HT1080 (cell line): ENCODE data around the gene NEU2. TPM values are rescaled to one million over a fixed set of nuclear protein-coding genes. Genes with fewer than 3 reads are reported as not detected.
"Not testable (repeated sequence)": the region's sequence is repeated elsewhere in the genome, so short reads cannot be mapped to it uniquely, and the experiment has no call there.

Source experiments
- DNase-seq: peaks from one replicate; pipeline ENCODE4 v3.0.0-alpha.2; 2015; ENCODE audit warnings: low read depth
- total RNA-seq: library from RNA; depleted of rRNA; stranded (reverse); fragments of >200 nt; shearing (Covaris generic); gene quantifications from 2 replicates; pipeline ENCODE4 v1.2.3, GENCODE V29; 2014

NEU2 gene
- total RNA-seq, 1 experiment from 2014 or later: 0.24 TPM

- no peak for DNase-seq
These were observed 1.8 kb downstream of the NEU2 start for GRCh38 chr2:233034091-233034882.

GRCh38 chr2:233035426-233036161 lies 3.1 kb downstream of the NEU2 start:
- DNase-seq: no peak

DNA sequence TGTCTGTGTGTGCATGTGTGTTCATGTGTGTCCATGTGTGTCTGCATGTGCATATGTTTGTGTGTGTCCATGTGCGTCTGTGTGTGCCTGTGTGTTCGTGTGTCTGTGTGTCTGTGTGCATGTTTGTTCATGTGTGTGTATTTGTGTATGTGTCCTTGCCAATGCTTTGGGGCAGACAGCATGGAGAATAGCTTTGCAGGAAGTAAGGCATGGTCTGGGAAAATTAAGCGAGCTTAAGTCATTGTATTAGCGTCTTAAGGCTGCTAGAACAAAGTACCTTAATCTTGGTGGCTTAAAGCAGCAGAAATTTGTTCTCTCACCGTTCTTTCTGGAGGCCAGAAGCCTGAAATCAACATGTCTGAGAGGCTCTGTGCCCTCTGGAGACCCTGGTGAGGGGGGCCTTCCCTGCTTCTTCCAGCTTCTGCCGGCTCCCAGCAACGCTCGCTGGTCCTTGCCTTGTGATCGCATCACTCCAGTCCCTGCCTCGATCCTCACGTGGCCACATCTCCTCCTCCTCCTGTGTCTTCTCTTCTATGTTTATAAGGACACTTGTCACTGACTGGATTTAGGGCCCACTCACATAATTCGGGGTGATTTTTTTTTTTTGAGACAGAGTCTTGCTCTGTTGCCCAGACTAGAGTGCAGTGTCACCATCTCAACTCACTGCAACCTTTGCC lies 3.8 kb downstream of the NEU2 start:
- no peak for DNase-seq

- peak; percentile 45 for DNase-seq
These were observed 4.6 kb downstream of the NEU2 start for GRCh38 chr2:233037078-233037477.

- DNase-seq: no peak
These were observed 6.9 kb downstream of the NEU2 start for GRCh38 chr2:233039212-233039845.

GRCh38 chr2:233039846-233040530 lies 7.5 kb downstream of the NEU2 start:
- DNase-seq: no peak

DNA sequence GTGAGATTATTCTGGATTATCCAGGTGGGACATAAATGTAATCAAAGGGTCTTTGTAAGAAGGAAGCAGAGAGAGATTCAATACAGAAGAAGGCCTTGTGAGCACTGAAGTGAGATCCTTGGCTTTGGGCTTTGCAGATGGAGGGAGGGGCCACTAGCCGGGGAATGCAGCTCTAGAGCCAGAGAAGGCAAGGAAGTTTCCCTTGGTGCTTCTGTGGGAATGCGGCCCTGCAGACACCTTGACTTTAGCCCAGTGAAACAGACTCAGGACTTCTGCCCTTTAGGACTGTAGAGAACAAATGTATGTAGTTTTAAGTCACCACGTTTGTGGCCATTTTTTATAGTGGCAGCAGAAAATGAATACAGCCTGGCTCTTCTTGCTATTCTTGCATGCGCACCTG lies 8.1 kb downstream of the NEU2 start:
- no peak for DNase-seq

DNA sequence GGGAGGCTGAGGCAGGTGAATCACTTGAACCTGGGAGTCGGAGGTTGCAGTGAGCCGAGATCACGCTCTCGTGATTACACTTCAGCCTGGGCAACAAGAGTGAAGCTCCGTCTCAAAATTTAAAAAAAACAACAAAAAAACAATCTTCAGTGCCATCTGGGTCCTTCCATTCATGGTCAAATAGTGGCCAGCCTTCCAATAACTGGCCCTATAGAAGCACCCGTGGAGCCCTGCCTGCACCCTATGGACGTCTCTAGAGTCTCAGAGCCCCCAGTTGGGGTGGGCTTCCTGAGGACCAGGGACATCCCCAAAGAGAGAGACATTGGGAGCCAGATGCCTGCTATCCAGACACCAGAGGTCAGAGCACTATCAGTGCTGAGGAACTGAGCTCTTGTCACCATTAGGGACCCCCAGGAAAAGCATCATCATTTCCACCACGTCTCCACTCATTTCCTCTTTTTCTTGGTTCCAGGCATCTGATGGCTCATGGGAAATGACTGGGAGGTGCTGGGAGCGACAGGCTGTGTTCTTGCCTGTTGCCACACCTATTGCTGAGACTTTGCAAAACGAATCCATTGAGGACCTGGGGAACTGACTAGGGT lies 9.4 kb downstream of the NEU2 start:
- no peak for DNase-seq

GRCh38 chr2:233042549-233042948 lies 10.1 kb downstream of the NEU2 start:
- DNase-seq: no peak

DNA sequence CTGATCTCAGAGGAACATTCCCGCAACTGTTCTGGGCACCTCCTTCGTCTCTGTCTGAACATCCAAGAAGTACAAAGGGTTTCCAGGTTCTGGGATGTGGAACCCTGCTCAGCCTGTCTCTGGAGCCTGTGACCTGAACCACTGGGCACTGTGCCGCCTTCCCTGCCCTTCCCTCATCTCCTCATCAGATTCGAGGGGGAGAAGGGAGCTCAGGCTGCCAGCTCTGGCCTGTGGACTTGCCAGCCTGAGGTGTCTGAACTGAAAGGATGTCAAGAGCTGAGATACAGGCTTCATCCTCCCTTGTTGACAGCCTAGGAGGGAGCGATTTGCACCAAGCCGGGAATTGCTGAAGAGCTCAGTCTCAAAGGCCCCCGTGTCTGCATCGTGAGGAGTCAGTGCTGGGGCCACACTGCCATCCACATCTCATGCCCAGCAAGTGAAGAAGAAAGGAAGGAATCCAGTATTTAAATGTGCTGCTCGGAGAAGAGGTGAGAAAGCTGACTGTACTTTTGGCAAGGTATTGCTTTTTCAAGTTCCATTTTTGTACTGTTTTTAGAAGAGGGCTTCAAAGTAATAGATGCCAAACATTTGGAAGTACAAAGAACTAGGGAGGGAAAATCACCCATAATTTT lies 12.6 kb downstream of the NEU2 start:
- no peak for DNase-seq

GRCh38 chr2:233047206-233047605 lies 14.7 kb downstream of the NEU2 start:
- no peak for DNase-seq

DNA sequence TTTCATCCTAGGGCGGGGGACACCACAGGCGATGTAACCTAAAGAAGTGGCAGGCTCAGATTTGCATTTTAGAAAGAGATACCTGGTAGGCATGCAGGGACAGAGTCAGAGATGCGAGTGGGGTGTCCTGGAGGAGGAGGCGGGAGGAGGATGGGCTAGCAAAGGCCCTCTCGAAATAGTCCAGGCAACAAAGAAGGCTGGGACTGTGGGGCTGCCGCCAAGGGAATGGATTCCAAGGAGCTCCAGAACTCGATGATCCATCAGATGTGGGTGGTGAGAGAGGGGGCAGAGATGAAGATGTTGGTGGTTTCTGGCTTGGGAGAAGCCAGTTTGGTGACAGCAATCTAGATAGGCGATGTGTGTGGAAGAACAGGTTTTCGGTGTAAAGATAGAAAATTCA lies 15.2 kb downstream of the NEU2 start:
- DNase-seq: no peak

DNA sequence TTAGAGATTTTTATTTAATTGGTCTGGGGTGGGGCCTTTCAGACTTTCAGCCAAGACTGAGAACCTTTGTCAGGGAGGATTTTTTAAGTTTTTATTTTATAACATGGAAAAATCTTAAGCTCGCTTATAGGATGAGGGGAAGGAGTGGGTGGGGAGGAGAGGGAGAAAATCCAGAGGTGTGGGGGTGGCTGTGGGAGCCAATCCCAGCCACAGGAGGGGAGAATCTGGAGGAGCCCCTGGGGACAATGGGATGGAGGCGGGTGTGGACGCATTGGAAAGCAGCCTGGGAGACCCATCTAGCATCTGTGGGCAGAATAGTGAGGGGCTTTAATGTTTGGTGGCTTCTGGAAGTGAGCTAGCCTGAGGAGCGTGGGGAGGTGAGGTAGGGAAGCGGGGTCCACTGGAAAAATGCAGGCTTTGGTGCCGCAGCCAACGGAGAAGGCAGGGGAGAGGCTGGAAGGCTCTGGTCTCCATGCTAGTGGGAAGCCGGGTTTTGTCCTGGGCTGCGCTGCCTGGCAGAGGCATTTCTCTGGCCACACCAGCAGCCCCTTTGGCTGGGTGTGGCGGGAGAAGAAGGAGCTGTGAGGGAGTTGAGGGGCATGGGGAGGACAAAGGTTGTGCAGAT lies 16.2 kb downstream of the NEU2 start:
- DNase-seq: no peak

DNA sequence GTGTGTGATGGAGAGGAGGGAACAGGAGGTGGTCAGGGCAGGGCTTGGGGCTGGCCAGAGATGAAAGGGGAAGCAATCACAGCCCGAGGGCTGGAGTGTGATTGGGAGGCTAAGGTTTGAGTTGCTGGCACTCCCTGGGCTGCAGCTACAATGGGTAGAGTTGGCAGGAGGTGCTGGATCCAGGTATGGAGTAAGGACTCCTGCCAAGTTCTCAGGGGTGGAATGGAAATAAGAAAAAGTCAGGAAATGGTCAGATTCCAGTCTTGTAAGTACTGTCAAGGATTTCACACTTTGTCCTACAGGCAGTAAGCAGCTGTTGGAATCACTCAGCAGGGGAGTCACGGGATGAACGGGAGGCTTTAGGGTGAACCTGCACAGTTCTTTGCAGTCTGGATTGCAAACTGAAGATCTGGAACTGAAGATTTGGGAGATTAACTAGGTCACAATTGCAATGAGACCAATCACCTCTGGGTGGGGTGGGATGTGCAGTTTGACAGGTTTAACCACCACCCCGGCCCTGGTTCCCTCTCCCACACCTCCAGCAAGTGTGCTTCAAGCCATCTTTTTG lies 16.8 kb downstream of the NEU2 start:
- DNase-seq: no peak

DNA sequence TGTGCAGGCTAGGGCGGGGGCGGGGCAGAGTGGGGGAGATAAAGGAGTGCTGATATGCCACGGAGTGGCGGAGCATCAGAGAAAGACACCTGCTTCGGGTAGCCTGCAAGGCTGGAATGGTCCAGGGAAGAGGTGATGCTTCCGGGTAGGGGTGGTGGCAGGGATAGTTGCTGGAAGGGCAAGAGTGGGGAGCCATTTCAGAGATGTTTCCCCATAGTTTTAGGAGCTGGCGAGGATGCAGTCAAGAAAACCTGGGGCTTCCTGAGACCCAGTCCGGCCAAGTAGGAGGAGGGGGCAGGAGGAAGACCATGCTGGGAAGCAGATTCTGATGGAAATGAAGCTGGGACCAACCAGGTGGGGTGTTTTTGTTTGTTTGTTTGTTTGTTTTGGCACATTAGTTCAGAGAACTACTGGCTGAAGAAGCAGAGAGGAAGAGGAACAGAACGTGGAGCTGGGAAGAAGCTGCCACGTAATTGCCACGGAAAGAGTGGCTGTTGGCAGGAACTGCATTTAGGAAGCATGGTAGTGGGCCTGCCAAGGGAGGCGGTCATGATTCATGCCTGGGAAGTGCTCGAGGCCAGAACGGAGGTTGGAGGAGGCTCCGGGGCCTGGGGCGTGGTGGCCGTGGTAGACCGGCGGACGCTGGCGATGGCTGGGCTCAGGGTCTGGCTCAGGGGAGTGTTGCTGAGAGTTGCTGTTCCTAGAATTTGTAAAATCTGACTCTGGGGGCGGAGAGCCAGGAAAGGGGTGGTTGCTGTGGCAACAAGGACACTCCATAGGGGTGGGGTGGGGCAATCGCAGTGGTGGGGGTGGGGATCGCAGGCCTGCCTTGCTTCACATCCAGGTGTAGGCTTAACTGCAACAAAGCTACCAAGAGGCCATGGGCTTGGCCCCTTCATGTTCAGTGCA lies 19.0 kb downstream of the NEU2 start:
- peak; percentile 74 for DNase-seq

GRCh38 chr2:233052517-233052916 lies 20.0 kb downstream of the NEU2 start:
- DNase-seq: not testable (repeated sequence)

GRCh38 chr2:233053928-233054784 lies 21.7 kb downstream of the NEU2 start:
- DNase-seq: peak; percentile 35
